OCI-LY1 (cell line): ENCODE results near the gene KCNIP3.

ENCODE experiments used
- EZH2 ChIP-seq: fragments of 200-600 bp; sonication (generic), shearing (Covaris generic); IDR thresholded peaks from 2 replicates; pipeline ENCODE4 v1.8.0; 2017; ENCODE audit warnings: borderline replicate concordance, mixed run types, mild to moderate bottlenecking, antibody characterized with exemption, low read length, moderate library complexity, mixed read lengths
- TF ChIP-seq, protein P1 (sequence below): fragments of 200-600 bp; sonication (generic), shearing (Covaris generic); IDR thresholded peaks from 2 replicates; pipeline ENCODE4 v1.5.1; 2017; ENCODE audit warnings: mild to moderate bottlenecking, antibody characterized with exemption, low read length, moderate library complexity, mixed read lengths

GRCh38 chr2:95361216-95361980, 64.3 kb downstream of the KCNIP3 start:
- TF ChIP-seq, protein P1, sequence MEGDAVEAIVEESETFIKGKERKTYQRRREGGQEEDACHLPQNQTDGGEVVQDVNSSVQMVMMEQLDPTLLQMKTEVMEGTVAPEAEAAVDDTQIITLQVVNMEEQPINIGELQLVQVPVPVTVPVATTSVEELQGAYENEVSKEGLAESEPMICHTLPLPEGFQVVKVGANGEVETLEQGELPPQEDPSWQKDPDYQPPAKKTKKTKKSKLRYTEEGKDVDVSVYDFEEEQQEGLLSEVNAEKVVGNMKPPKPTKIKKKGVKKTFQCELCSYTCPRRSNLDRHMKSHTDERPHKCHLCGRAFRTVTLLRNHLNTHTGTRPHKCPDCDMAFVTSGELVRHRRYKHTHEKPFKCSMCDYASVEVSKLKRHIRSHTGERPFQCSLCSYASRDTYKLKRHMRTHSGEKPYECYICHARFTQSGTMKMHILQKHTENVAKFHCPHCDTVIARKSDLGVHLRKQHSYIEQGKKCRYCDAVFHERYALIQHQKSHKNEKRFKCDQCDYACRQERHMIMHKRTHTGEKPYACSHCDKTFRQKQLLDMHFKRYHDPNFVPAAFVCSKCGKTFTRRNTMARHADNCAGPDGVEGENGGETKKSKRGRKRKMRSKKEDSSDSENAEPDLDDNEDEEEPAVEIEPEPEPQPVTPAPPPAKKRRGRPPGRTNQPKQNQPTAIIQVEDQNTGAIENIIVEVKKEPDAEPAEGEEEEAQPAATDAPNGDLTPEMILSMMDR, result no peak
- TF ChIP-seq EZH2, result no peak
